ENCODE results near the gene SVOP.

Gene SVOP

GRCh38 chr12:108876550-108876949 lies 144.3 kb downstream of the SVOP start:
- no peak for TF ChIP-seq EZH2phosphoT487 (IDR thresholded peaks at IDR 0.05; ENCODE audit: borderline replicate concordance)
- TF ChIP-seq CTCF (conservative IDR thresholded peaks at IDR 0.05; ENCODE audit: low read length) = no peak
- Histone ChIP-seq H3F3A (ENCODE audit: low read depth) (no peaks in the 10 kb centered on the region), H4K20me1 (ENCODE audit: insufficient read depth, low read length, poor library complexity, severe bottlenecking) (no peaks in the 10 kb centered on the region), H3K9me3 (ENCODE audit: insufficient read depth, low read depth, low read length) (no peaks in the 10 kb centered on the region), H3K9ac (ENCODE audit: low read depth, low read length, poor library complexity, severe bottlenecking) (no peak overlapping the region), H3K4me3 (ENCODE audit: low read length, poor library complexity, severe bottlenecking) (no peak overlapping the region), H3K27me3 (ENCODE audit: insufficient read depth, low read length, poor library complexity, severe bottlenecking) (no peaks in the 10 kb centered on the region), H3K36me3 (ENCODE audit: insufficient read depth, low read length) (no peaks in the 10 kb centered on the region), H3K4me2 (ENCODE audit: low read depth, low read length, poor library complexity, severe bottlenecking) (no peak overlapping the region), H3K79me2 (ENCODE audit: insufficient read depth, low read length) (no peaks in the 10 kb centered on the region), H3K4me1 (ENCODE audit: insufficient read depth, low read length, poor library complexity, severe bottlenecking) (no peaks in the 10 kb centered on the region), H2AFZ (ENCODE audit: low read length) (no peak overlapping the region), H3K9me2 (replicated peaks; ENCODE audit: low read depth, low read length) (no peaks in the 10 kb centered on the region)

- Histone ChIP-seq H3K9ac (ENCODE audit: low read depth, low read length, poor library complexity, severe bottlenecking) (no peak overlapping the region), H4K20me1 (ENCODE audit: insufficient read depth, low read length, poor library complexity, severe bottlenecking) (no peaks in the 10 kb centered on the region), H3K4me1 (ENCODE audit: insufficient read depth, low read length, poor library complexity, severe bottlenecking) (no peaks in the 10 kb centered on the region), H3K36me3 (ENCODE audit: insufficient read depth, low read length) (no peaks in the 10 kb centered on the region), H2AFZ (ENCODE audit: low read length) (no peak overlapping the region), H3F3A (ENCODE audit: low read depth) (no peaks in the 10 kb centered on the region), H3K79me2 (ENCODE audit: insufficient read depth, low read length) (no peaks in the 10 kb centered on the region), H3K4me3 (ENCODE audit: low read length, poor library complexity, severe bottlenecking) (no peak overlapping the region), H3K9me3 (ENCODE audit: insufficient read depth, low read depth, low read length) (no peaks in the 10 kb centered on the region), H3K4me2 (ENCODE audit: low read depth, low read length, poor library complexity, severe bottlenecking) (no peak overlapping the region), H3K9me2 (replicated peaks; ENCODE audit: low read depth, low read length) (no peaks in the 10 kb centered on the region), H3K27me3 (ENCODE audit: insufficient read depth, low read length, poor library complexity, severe bottlenecking) (no peaks in the 10 kb centered on the region)
- TF ChIP-seq EZH2phosphoT487 (IDR thresholded peaks at IDR 0.05; ENCODE audit: borderline replicate concordance) = no peak
- TF ChIP-seq CTCF (conservative IDR thresholded peaks at IDR 0.05; ENCODE audit: low read length) = no peak
Measured at GRCh38 chr12:108875682-108876361, 145.0 kb downstream of the SVOP start.

- H3K27me3 ChIP-seq (ENCODE audit: insufficient read depth, low read length, poor library complexity, severe bottlenecking) = no peaks in the 10 kb centered on the region
- no peaks in the 10 kb centered on the region for H3K9me2 ChIP-seq (replicated peaks; ENCODE audit: low read depth, low read length)
- H3K36me3 ChIP-seq (ENCODE audit: insufficient read depth, low read length) = no peaks in the 10 kb centered on the region
- H3K4me1 ChIP-seq (ENCODE audit: insufficient read depth, low read length, poor library complexity, severe bottlenecking) = no peaks in the 10 kb centered on the region
- no peaks in the 10 kb centered on the region for H3F3A ChIP-seq (ENCODE audit: low read depth)
- H3K79me2 ChIP-seq (ENCODE audit: insufficient read depth, low read length) = no peaks in the 10 kb centered on the region
- no peaks in the 10 kb centered on the region for H4K20me1 ChIP-seq (ENCODE audit: insufficient read depth, low read length, poor library complexity, severe bottlenecking)
- no peak overlapping the region for H3K4me2 ChIP-seq (ENCODE audit: low read depth, low read length, poor library complexity, severe bottlenecking)
- no peak overlapping the region for H2AFZ ChIP-seq (ENCODE audit: low read length)
- TF ChIP-seq EZH2phosphoT487 (IDR thresholded peaks at IDR 0.05; ENCODE audit: borderline replicate concordance) = no peak
- no peak for TF ChIP-seq CTCF (conservative IDR thresholded peaks at IDR 0.05; ENCODE audit: low read length)
- H3K9ac ChIP-seq (ENCODE audit: low read depth, low read length, poor library complexity, severe bottlenecking) = no peak overlapping the region
- H3K9me3 ChIP-seq (ENCODE audit: insufficient read depth, low read depth, low read length) = no peaks in the 10 kb centered on the region
- no peak overlapping the region for H3K4me3 ChIP-seq (ENCODE audit: low read length, poor library complexity, severe bottlenecking)
Measured at GRCh38 chr12:108875280-108875679, 145.6 kb downstream of the SVOP start.
